ENCODE data around the gene CCDC127.

DNA sequence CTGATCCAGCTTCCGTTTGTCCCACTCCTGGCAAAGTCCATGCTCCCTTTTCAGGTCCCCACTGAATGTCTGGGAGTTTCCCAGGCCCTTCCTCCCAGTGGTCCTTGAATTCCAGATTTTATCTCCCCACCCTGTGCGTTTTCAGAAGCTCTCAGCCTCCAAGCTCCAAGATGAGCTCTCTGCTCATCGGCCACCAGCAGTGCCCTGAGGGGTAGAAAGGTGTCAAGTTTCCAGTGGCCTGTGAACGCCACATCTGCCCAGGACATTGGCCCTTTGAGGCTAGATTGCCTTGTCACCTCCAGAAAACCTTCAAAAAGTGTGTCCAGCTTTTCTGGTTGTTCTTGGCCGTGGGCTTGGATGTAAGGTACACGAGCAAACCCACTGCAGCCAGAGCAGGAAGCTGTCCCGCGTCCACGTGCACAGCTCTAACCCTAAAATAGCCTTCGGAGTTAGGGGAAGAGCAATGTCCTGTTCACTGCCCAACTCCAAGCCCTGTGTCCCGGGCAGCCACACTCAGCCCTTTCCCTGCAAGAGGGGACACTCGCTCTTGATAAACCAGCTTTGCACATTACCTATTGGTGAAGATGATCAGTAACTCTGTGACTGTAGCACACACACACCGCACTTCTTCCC, 37.6 kb downstream of the CCDC127 start:
- TF ChIP-seq EP300 (IDR thresholded peaks at IDR 0.05; ENCODE audit: borderline replicate concordance) (no peak), CREB1 (IDR thresholded peaks at IDR 0.05; ENCODE audit: low read depth) (no peak), TEAD4 (IDR thresholded peaks at IDR 0.05) (no peak), REST (IDR thresholded peaks at IDR 0.05; ENCODE audit: low read depth) (no peak)
